Stimulated activated naive CD8-positive, alpha-beta T cell treated with anti-CD3 and anti-CD28 coated beads, Interleukin-15, amount 100 ng/mL, for 72 hours (primary cell): Measurements from ENCODE around the gene ENOX1.
A peak's percentile ranks its signal among the peaks of the same experiment; 100 is the strongest.

Source experiments
- ATAC-seq: fragments of 150-1000 bp; cut with Tn5 transposase; 2 replicates; pipeline ENCODE4 v1.10.0; 2021; ENCODE audit warnings: mild to moderate bottlenecking, moderate library complexity
- DNase-seq, 2 donors: peaks; one replicate each; pipeline ENCODE4 v3.0.0; 2021 to 2022
- H3K27ac Mint-ChIP-seq, 2 donors: one replicate each; pipeline ENCODE4 v1.8.0; 2022; ENCODE audit warnings: mild to moderate bottlenecking in 2 of 2, mixed read lengths in 2 of 2, moderate library complexity in 2 of 2
- H3K27me3 Mint-ChIP-seq: one replicate; pipeline ENCODE4 v1.8.0; 2022; ENCODE audit warnings: mixed read lengths
- H3K4me1 Mint-ChIP-seq: one replicate; pipeline ENCODE4 v1.8.0; 2022; ENCODE audit warnings: mild to moderate bottlenecking, mixed read lengths
- H3K4me3 Mint-ChIP-seq, 2 donors: one replicate each; pipeline ENCODE4 v1.8.0; 2022; ENCODE audit warnings: mild to moderate bottlenecking in 2 of 2, mixed read lengths in 2 of 2, moderate library complexity in 1 of 2
- H3K9me3 Mint-ChIP-seq, 2 donors: one replicate each; pipeline ENCODE4 v1.8.0; 2022; ENCODE audit warnings: mixed read lengths in 2 of 2

The ENOX1 gene

DNA sequence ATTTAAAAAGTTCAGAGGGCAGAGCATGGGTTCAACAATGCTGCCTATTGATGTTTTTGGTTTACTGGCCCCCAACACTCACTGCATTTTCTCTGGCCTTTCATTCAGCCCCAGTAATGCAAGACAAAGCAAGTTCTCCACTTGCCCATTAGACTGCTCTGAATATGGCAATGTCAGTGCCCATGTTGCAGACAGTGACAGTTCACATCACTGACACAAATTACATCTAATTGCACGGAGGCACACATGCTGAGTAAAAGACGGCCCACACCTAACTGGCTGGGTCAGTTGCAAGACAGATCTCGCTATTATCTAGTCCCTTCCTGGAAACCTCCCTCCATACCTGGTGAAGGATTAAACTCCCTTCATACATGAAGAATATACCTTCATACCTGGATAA, 54.0 kb downstream of the ENOX1 start:
- Mint-ChIP-seq H3K27me3 (peaks cover 17% of the 10 kb centered on the region), H3K4me1 (no peaks in the 10 kb centered on the region), H3K4me3 (no peak overlapping the region), H3K9me3 (no peaks in the 10 kb centered on the region), H3K27ac (no peak overlapping the region)
- DNase-seq (no peak), ATAC-seq (no peak)

- DNase-seq (no peak), ATAC-seq (no peak)
- Mint-ChIP-seq H3K4me1 (no peaks in the 10 kb centered on the region), H3K27ac (no peak overlapping the region), H3K4me3 (no peak overlapping the region), H3K27me3 (peaks cover 17% of the 10 kb centered on the region), H3K9me3 (no peaks in the 10 kb centered on the region)
These were observed 55.5 kb downstream of the ENOX1 start for GRCh38 chr13:43731296-43731695.

DNA sequence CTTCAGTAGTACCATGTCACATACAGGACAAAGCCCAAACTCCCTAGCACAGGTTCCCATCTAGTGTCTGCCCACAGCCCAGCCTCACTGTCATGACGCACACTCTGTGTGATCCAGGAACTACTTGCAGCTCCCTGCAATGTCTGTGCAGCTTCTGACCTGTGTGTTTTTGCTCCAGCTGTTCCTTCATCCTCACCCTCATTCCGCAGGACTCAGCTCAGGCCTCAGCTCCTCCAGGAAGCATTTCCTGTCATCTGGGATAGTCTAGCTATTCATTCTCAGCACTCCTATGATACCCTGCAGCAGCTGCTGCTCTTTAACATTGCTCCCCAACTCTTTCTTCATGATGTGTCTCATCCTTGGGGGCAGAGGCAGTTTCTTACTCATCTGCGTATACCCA, 56.1 kb downstream of the ENOX1 start:
- DNase-seq: no peak
- Mint-ChIP-seq H3K9me3 (no peaks in the 10 kb centered on the region), H3K27ac (peak overlapping the region in 1 of 2 donors; percentile 66), H3K27me3 (peaks cover 17% of the 10 kb centered on the region), H3K4me1 (no peaks in the 10 kb centered on the region), H3K4me3 (no peak overlapping the region)
- no peak for ATAC-seq

DNA sequence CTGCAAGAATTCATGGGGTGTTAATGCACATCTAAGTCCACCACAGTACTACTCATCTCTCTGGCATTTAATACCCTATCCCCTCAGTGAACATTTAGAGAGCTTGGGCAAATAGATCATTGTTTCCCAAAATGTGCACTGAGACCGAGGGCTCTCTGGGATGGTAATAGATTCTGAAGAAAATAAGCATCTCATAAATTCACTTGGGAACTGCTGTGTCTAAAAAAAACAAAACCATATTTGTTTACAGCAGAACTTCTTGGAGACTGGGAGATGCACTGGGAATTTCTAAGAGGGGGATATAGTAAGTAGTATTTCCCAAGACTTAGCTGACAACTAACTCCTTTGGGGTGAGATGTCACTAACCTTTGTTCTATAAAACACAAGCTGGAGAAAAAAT, 58.4 kb downstream of the ENOX1 start:
- DNase-seq: no peak
- no peak overlapping the region for H3K4me3 Mint-ChIP-seq
- H3K9me3 Mint-ChIP-seq: no peaks in the 10 kb centered on the region
- ATAC-seq: no peak
- H3K27me3 Mint-ChIP-seq: peaks cover 17% of the 10 kb centered on the region
- H3K27ac Mint-ChIP-seq: no peak overlapping the region
- no peaks in the 10 kb centered on the region for H3K4me1 Mint-ChIP-seq

DNA sequence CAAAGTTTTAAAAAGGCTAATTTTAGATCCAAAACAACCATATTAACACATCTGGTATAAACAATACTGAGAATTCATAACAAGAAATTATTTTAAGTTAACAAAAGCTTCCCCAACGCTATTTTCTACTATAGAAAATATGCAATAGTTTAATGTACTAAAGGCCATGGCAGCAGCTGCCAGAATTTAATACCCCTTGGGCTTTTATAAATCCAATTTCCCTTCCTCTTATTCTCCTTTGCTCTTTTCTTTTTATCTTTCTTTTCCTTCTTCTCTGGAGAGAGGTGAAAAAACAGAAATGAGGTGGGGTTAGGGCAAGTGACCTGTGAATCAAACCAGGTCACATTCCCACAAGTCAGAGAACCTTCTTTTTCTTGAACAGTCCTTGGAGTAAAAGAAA, 58.9 kb downstream of the ENOX1 start:
- no peak for DNase-seq
- Mint-ChIP-seq H3K9me3 (no peaks in the 10 kb centered on the region), H3K4me3 (no peak overlapping the region)

GRCh38 chr13:43725460-43725859, 61.3 kb downstream of the ENOX1 start:
- Mint-ChIP-seq H3K4me1 (no peaks in the 10 kb centered on the region), H3K9me3 (no peaks in the 10 kb centered on the region), H3K4me3 (no peak overlapping the region), H3K27ac (no peak overlapping the region), H3K27me3 (peaks cover 11% of the 10 kb centered on the region)
- ATAC-seq (no peak), DNase-seq (no peak)

More for the DNA sequence above, 58.9 kb downstream of the ENOX1 start:
- H3K27me3 Mint-ChIP-seq: peaks cover 17% of the 10 kb centered on the region
- H3K4me1 Mint-ChIP-seq: no peaks in the 10 kb centered on the region
- ATAC-seq: no peak
- no peak overlapping the region for H3K27ac Mint-ChIP-seq

- Mint-ChIP-seq H3K9me3 (no peaks in the 10 kb centered on the region), H3K27me3 (no peaks in the 10 kb centered on the region), H3K4me1 (no peaks in the 10 kb centered on the region), H3K27ac (no peak overlapping the region), H3K4me3 (no peak overlapping the region)
- ATAC-seq: no peak
- DNase-seq: no peak
These were observed 65.9 kb downstream of the ENOX1 start for GRCh38 chr13:43720780-43721397.

DNA sequence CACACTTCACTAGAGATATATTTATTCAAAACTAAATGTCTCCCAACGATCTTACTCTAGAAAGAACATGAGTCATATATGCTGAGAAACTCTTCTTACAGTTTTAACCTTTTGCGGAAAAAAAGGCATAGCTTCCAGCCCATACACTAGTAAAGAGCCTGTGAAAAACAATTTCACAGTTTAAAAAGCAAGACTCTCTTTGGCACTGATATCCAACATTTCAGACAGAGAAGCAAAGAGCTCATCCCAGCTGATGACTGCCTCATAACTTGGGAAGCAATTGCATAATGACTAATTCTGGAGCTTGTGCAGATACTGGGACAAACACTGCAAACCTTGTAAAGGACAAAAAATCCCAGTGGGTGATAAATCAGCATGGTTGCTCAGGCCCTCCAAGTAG, 88.0 kb downstream of the ENOX1 start:
- Mint-ChIP-seq H3K27ac (no peak overlapping the region), H3K9me3 (no peaks in the 10 kb centered on the region), H3K4me3 (no peak overlapping the region), H3K4me1 (no peaks in the 10 kb centered on the region), H3K27me3 (peaks cover 35% of the 10 kb centered on the region)
- DNase-seq (no peak), ATAC-seq (no peak)

DNA sequence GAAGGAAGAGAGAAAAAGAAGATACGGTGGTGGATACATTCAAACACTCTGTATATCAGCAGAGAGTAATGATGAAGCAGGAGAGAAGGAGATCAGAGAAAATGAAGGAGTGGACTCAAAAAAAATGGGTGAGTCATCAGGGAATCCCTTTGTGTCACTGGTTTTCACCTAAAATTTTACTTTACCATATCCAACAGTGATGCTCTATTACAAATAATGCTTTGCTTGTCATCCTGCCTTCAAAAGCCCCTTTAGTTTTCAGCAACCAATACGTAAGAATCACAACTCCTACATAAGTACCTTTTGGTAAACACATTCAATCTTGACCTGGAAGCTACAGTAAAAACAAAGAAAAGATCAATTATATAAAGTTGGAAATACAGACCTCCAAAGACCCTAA, 88.8 kb downstream of the ENOX1 start:
- peak; percentile 39 for ATAC-seq
- Mint-ChIP-seq H3K27ac (peak overlapping the region in 1 of 2 donors; percentile 15), H3K4me3 (no peak overlapping the region), H3K9me3 (no peaks in the 10 kb centered on the region), H3K27me3 (peaks cover 33% of the 10 kb centered on the region), H3K4me1 (no peaks in the 10 kb centered on the region)
- DNase-seq: no peak

- no peak for ATAC-seq
- H3K27ac Mint-ChIP-seq: no peak overlapping the region
- H3K4me1 Mint-ChIP-seq: no peaks in the 10 kb centered on the region
- H3K9me3 Mint-ChIP-seq: no peaks in the 10 kb centered on the region
- H3K4me3 Mint-ChIP-seq: no peak overlapping the region
- DNase-seq: no peak
- peaks cover 33% of the 10 kb centered on the region for H3K27me3 Mint-ChIP-seq
These were observed 89.4 kb downstream of the ENOX1 start for GRCh38 chr13:43697323-43697722.

GRCh38 chr13:43694146-43694664, 92.6 kb downstream of the ENOX1 start:
- ATAC-seq (no peak), DNase-seq (no peak)
- Mint-ChIP-seq H3K4me3 (no peak overlapping the region), H3K9me3 (no peaks in the 10 kb centered on the region), H3K27ac (no peak overlapping the region), H3K27me3 (peaks cover 52% of the 10 kb centered on the region), H3K4me1 (no peaks in the 10 kb centered on the region)

- Mint-ChIP-seq H3K27me3 (peaks cover 52% of the 10 kb centered on the region), H3K27ac (no peak overlapping the region), H3K4me1 (no peaks in the 10 kb centered on the region), H3K4me3 (no peak overlapping the region), H3K9me3 (no peaks in the 10 kb centered on the region)
- no peak for DNase-seq
- no peak for ATAC-seq
These were observed 93.1 kb downstream of the ENOX1 start for GRCh38 chr13:43693639-43694038.

- no peak for DNase-seq
- no peaks in the 10 kb centered on the region for H3K4me1 Mint-ChIP-seq
- no peak overlapping the region for H3K27ac Mint-ChIP-seq
- peaks cover 0 to 7% of the 10 kb centered on the region in 2 donors for H3K9me3 Mint-ChIP-seq
- no peak for ATAC-seq
- peaks cover 54% of the 10 kb centered on the region for H3K27me3 Mint-ChIP-seq
- H3K4me3 Mint-ChIP-seq: no peak overlapping the region
These were observed 98.4 kb downstream of the ENOX1 start for GRCh38 chr13:43688227-43688907.

DNA sequence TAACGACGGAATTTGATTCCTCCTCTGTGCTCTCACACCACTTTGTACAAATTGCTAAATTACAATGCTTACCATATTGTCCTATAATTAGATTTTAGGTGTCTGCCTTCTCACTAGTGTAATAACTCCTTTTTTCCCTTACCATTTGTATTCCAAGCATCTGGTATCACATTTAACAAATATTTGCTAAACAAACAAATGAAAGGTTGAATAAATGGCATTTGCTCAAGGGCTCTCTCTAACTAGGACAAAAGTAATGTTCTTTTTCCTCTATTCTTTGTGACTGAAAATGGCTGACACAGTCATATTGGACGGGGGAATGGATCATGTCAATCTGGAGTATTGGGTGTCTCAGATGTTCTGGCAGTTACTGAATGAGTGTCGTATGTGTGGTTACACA, 99.7 kb downstream of the ENOX1 start:
- Mint-ChIP-seq H3K4me3 (no peak overlapping the region), H3K4me1 (no peaks in the 10 kb centered on the region), H3K27me3 (peaks cover 54% of the 10 kb centered on the region), H3K9me3 (peaks cover 0 to 7% of the 10 kb centered on the region in 2 donors), H3K27ac (no peak overlapping the region)
- ATAC-seq (no peak), DNase-seq (no peak)

DNA sequence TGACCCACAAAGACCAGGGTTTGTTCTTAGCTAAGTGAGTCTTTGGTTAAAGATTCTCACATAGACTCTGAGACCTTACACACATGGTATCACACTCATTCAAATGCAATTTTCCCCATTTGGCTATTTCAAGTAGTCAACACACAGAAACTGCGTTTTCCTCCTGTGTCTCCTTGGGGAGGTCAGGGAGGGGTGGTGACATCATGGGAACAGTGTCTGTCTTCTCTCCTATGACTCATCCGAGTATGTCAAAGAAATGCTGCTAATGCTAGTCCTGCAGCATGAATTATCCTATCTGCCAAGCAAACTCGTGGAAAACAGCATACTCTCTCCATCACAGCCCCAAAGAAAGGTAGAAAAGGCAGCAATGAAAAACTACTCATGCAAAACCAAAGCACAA, 100.2 kb downstream of the ENOX1 start:
- Mint-ChIP-seq H3K27me3 (peaks cover 52% of the 10 kb centered on the region), H3K4me1 (no peaks in the 10 kb centered on the region), H3K9me3 (peaks cover 0 to 7% of the 10 kb centered on the region in 2 donors), H3K27ac (no peak overlapping the region), H3K4me3 (no peak overlapping the region)
- ATAC-seq: no peak
- no peak for DNase-seq

GRCh38 chr13:43684963-43685725, 101.6 kb downstream of the ENOX1 start:
- ATAC-seq (no peak), DNase-seq (no peak)
- Mint-ChIP-seq H3K27ac (no peak overlapping the region), H3K4me1 (no peaks in the 10 kb centered on the region), H3K4me3 (no peak overlapping the region), H3K27me3 (peaks cover 38% of the 10 kb centered on the region), H3K9me3 (peaks cover 0 to 7% of the 10 kb centered on the region in 2 donors)
